Suprapubic skin (tissue), 4 donors: ENCODE measurements around the gene NF1. TPM values are rescaled to one million over a fixed set of nuclear protein-coding genes. Genes with fewer than 3 reads are reported as not detected.
"Not testable (repeated sequence)": the region's sequence is repeated elsewhere in the genome, so short reads cannot be mapped to it uniquely, and the experiment has no call there.

Source experiments
- DNase-seq, 2 donors: peaks; one replicate each; pipeline ENCODE4 v3.0.0-alpha.2; 2019; ENCODE audit warnings: low spot score in 2 of 2
- H3K27ac ChIP-seq: fragments of 200-600 bp; sonication (generic); one replicate; pipeline ENCODE4 v1.5.1; 2019
- H3K27me3 ChIP-seq: fragments of 200-600 bp; sonication (generic); one replicate; pipeline ENCODE4 v1.5.1; 2019
- H3K36me3 ChIP-seq: fragments of 200-600 bp; sonication (generic); one replicate; pipeline ENCODE4 v1.5.1; 2019
- H3K4me1 ChIP-seq: fragments of 200-600 bp; sonication (generic); one replicate; pipeline ENCODE4 v1.5.1; 2019
- H3K4me3 ChIP-seq: fragments of 200-600 bp; sonication (generic); one replicate; pipeline ENCODE4 v1.5.1; 2019; ENCODE audit warnings: mild to moderate bottlenecking
- H3K9me3 ChIP-seq: fragments of 200-600 bp; sonication (generic); one replicate; pipeline ENCODE4 v1.5.1; 2019
- CTCF ChIP-seq, 2 donors: fragments of 200-600 bp in 1 of 2; fragments of 450-650 bp in 1 of 2; sonication (generic) in 1 of 2; IDR thresholded peaks; one replicate each; pipeline ENCODE4 v1.5.1; 2016 to 2019; ENCODE audit warnings: antibody characterized with exemption in 2 of 2, mild to moderate bottlenecking in 1 of 2, moderate library complexity in 1 of 2
- EP300 ChIP-seq: sonication (generic); formaldehyde crosslinking; IDR thresholded peaks from one replicate; pipeline ENCODE4 v1.6.1; 2017; ENCODE audit warnings: antibody characterized with exemption
- POLR2A ChIP-seq, 2 donors: fragments of 450-650 bp; IDR thresholded peaks; one replicate each; pipeline ENCODE4 v1.6.1; 2017; ENCODE audit warnings: antibody characterized with exemption in 2 of 2, mild to moderate bottlenecking in 2 of 2, moderate library complexity in 2 of 2
- POLR2AphosphoS5 ChIP-seq, 3 donors: sonication (generic); formaldehyde crosslinking; IDR thresholded peaks; one replicate each; pipeline ENCODE4 v1.6.1; 2017; ENCODE audit warnings: antibody characterized with exemption in 3 of 3
- WGBS: methylation state at CpG from one replicate; pipeline ENCODE4 v1.1.5; 2018; 5-methylcytosine and 5-hydroxymethylcytosine counted together
- total RNA-seq, 4 donors: library from RNA; depleted of rRNA; stranded (reverse); fragments of >200 nt; gene quantifications; one replicate each; pipeline ENCODE4 v1.1.0, GENCODE V29; 2016

Gene NF1
- 100 to 1,000 TPM in 1 of 4 donors, 10 to 100 TPM in 3; 32.3 to 113 (median 45.4) TPM for total RNA-seq

- Histone ChIP-seq H3K36me3 (no peaks in the 10 kb centered on the region), H3K9me3 (no peaks in the 10 kb centered on the region), H3K27me3 (no peaks in the 10 kb centered on the region), H3K27ac (peak within 1 kb of the TSS; percentile 94), H3K4me3 (peak within 1 kb of the TSS; percentile 93), H3K4me1 (peaks cover 16% of the 10 kb centered on the region)
- TF ChIP-seq EP300: no peak
- TF ChIP-seq POLR2A (IDR thresholded peaks at IDR 0.05): peak in 1 of 2 donors; percentile 35
- TF ChIP-seq POLR2AphosphoS5 (IDR thresholded peaks at IDR 0.05): peak in 1 of 3 donors; percentile 42
- 2% methylated on average over 22 of the region's 45 CpGs for WGBS
- peak; percentile 97 to 98 for DNase-seq
Measured at GRCh38 chr17:31094600-31095235, at the start of gene NF1. Gene NF1, plus strand, starts transcription at chr17:31094977. Its CDS starts 333 bp downstream, at chr17:31095310.

DNA sequence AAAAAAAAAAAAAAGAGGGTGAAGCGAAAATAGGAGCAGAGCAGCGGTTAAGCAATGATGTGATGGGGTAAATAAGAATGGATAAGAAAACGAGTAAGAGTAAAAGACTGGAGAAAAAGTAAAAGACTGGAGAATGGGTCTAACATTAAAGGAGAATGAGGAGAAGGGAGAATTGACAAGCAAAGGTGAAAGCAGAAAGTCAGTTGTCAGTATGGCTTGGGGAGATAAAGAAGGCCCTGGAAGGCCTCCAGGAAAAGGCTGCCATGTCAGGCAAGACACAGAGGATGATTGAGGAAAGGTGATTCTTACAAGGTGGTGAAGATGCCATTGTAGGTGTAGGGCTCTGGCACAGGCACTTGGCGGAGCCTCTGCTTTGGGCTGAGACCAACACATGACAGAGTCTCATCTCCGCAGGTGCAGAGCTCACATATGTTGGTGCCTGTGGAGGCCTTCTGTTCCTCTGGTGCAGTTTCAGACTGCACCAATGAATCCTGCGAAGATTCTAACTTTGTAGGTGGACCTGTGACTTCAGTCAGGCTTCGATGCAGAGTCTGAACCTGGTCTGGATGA is 47.8 kb upstream of the NF1 start:
- not testable (repeated sequence) for H3K36me3 ChIP-seq, H3K4me1 ChIP-seq, H3K4me3 ChIP-seq, DNase-seq, H3K9me3 ChIP-seq, H3K27ac ChIP-seq, H3K27me3 ChIP-seq
- 96% methylated on average over 5 of the region's 7 CpGs for WGBS

DNA sequence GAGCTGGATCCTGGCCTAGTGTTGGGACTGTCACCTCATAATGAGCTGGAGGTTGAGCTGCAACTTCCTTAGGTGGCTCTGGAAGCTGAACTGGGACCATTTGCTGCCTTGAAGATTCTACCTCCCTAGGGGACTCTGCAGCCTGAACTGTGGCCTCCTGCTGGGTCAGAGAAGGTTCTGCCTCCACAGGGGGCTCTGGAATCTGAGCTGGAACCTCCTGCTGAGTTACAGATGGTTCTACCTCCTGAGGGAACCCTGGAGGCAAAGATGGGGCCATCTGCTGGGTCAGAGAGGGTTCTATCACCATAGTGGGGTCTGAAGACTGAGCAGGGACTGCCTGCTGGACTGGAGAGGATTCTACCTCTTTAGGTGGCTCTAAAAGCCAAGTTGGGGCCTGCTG is 46.6 kb upstream of the NF1 start:
- H3K27me3 ChIP-seq: no peaks in the 10 kb centered on the region
- TF ChIP-seq EP300 (no peak), POLR2AphosphoS5 (IDR thresholded peaks at IDR 0.05) (no peak), CTCF (IDR thresholded peaks at IDR 0.05) (no peak), POLR2A (IDR thresholded peaks at IDR 0.05) (no peak)
- H3K27ac ChIP-seq: no peak overlapping the region
- no peak for DNase-seq
- no peak overlapping the region for H3K4me3 ChIP-seq
- no peaks in the 10 kb centered on the region for H3K9me3 ChIP-seq
- peaks cover 17% of the 10 kb centered on the region for H3K4me1 ChIP-seq
- no peaks in the 10 kb centered on the region for H3K36me3 ChIP-seq

DNA sequence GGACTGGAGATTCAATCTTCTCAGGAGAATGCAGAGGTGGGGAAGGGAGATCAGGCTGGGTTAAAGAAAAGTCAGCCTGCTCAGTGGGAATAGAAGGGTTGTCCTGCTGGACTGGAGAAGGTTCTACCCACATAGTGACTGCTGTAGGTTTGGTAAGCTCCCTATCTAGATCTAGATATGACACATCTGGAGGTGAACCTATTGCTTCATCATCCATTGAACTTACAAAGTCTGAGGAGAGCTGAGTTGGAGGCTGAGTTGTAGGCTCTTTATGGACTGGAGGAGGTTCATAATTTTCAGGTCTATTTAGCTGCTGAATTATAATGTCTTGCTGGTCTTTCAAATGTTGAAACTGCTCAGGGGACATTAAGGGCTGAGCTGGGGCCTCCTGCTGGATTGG is 46.0 kb upstream of the NF1 start:
- Histone ChIP-seq H3K36me3 (no peaks in the 10 kb centered on the region), H3K4me3 (no peak overlapping the region), H3K27ac (no peak overlapping the region), H3K9me3 (no peaks in the 10 kb centered on the region), H3K4me1 (peaks cover 17% of the 10 kb centered on the region), H3K27me3 (no peaks in the 10 kb centered on the region)
- no peak for DNase-seq
- TF ChIP-seq POLR2AphosphoS5 (IDR thresholded peaks at IDR 0.05) (no peak), EP300 (no peak), POLR2A (IDR thresholded peaks at IDR 0.05) (no peak), CTCF (IDR thresholded peaks at IDR 0.05) (no peak)

DNA sequence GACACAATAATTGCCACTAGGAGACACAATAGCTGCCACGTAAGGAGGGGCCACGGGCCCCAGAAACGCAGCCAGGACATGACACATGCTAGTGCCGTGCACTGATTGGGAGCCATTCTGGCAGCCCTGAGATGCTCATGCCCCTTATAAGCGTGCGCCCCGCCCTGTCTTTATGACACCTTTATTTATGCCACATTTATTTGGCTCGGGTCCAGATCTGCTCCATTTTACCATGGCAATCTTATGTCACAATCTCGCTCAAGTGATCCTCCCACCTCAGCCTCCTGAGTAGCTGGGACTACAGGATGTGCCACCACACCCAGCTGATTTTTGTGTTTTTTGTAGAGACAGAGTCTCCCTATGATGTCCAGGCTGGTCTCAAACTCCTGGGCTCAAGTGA is 43.8 kb upstream of the NF1 start:
- no peak for DNase-seq
- TF ChIP-seq POLR2AphosphoS5 (IDR thresholded peaks at IDR 0.05): no peak
- TF ChIP-seq EP300: no peak
- no peak for TF ChIP-seq POLR2A (IDR thresholded peaks at IDR 0.05)
- TF ChIP-seq CTCF (IDR thresholded peaks at IDR 0.05): no peak
- no peak overlapping the region for H3K4me3 ChIP-seq
- H3K36me3 ChIP-seq: no peaks in the 10 kb centered on the region
- H3K4me1 ChIP-seq: peaks cover 17% of the 10 kb centered on the region
- H3K9me3 ChIP-seq: no peaks in the 10 kb centered on the region
- 92% methylated on average over 9 of the region's 9 CpGs for WGBS
- H3K27ac ChIP-seq: no peak overlapping the region
- H3K27me3 ChIP-seq: no peaks in the 10 kb centered on the region

DNA sequence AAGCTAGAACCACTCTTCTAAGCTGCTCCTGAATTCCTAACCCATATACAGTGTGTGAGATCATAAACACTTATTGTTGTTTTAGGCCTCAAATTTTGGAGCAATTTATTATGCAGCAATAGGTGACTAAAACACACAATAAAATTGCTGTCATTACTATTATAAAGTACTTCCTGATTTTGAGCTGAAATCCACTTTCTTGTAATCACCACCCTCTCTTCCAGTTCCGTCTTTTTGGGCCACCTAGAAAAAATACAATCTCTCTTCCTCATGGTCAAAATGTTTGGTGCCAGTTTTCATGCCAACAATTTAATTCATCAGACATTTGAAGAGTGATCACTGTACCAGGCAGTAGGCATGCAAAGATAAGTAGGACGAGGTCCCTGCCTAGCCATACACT is 43.3 kb upstream of the NF1 start:
- Histone ChIP-seq H3K27me3 (no peaks in the 10 kb centered on the region), H3K36me3 (no peaks in the 10 kb centered on the region), H3K9me3 (no peaks in the 10 kb centered on the region), H3K27ac (peak overlapping the region; percentile 53), H3K4me3 (no peak overlapping the region), H3K4me1 (peaks cover 17% of the 10 kb centered on the region)
- WGBS: 73% methylated on average over 2 of the region's 2 CpGs
- DNase-seq: no peak
- TF ChIP-seq POLR2A (IDR thresholded peaks at IDR 0.05) (no peak), EP300 (no peak), POLR2AphosphoS5 (IDR thresholded peaks at IDR 0.05) (no peak), CTCF (IDR thresholded peaks at IDR 0.05) (no peak)
